GM21447 (cell line): ENCODE results near the gene KCTD19.

Experiments used
- ATAC-seq: cut with Tn5 transposase; IDR thresholded peaks from one replicate; pipeline ENCODE4 v1.9.1; 2021; ENCODE audit not compliant: unreplicated experiment

The KCTD19 gene

DNA sequence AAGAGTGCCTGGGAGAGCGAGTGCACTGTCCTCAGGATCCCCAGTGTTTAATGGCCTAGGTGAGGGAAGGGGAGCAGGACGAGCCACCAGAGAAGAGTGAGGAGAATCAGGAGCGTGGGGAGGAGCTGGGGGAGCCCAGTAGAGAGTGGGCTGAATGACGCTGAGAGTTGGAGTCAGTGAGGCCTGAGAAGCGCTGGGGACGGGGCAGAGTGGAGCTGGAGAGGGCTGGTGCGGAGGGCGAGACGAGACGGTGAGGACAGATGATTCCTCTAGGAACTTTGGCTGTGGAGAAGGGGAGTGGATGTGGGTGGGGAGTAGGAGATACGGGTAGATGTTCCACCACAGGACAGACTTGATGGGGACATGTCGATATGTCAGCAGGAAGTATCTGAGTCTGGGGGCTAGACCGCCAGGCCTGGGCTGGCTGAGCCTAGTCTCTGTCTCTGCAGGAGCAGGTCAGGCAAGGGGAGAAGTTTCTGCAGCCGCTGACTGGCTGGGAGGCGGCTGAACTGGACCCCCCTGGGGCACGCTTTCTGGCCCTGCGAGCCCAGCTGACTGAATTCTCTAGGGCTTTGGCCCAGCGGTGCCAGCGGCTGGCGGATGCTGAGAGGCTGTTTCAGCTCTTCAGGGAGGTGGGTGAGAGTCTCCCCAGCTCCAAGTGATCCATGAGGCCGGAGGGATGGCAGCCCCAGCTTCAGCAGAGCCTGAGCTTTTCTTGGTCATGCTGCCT lies 42.5 kb downstream of the KCTD19 start:
- no peak for ATAC-seq

DNA sequence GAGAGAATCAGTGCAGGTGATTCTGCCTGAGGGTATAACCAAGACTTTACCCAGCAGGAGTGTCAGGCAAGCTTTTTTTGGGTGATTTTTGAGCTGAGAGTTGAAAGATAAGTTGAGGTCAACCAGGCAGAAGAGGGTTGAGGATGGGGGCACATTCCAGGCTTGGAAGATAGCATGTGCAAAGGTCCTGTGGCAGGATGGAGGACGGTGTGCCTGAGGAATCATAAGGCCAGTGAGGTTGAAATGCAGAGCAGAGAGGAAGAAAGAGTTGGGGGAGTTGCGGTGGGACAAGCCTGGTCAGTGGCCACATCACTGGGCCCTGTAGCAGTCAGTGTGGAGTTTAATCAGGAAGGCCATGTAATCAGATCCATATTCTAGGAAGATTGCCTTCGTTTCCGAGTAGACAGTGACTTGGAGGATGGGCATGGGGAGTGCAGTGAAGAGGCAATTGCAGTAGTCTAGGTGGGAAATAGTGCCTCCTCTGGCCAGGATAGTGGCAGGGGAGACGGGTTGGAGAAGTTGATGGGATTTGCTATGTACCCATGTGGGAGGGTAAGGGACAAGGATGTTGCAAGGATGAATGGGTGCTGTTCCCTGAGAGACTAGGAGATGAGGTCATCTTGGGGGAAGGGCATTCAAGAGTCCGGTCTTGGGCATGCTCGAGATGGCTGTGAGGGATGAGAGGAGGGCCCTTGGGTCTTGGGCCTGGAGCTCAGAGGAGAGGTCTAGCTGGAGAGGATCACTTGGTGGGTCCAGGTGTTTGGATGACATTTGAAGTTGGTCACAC lies 43.3 kb downstream of the KCTD19 start:
- ATAC-seq: no peak

DNA sequence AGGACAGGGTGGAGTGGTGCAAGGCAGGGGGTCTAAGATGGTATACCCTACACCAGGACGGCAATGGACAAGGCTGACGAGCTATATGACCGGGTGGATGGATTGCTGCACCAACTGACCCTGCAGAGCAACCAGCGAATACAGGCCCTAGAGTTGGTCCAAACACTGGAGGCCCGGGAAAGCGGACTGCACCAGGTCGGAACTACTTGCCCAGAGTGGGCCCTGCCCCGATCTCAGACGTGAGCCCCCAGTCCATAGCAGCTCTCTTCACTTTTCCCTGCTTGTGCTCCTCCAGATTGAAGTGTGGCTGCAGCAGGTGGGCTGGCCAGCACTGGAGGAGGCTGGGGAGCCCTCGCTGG lies 44.1 kb downstream of the KCTD19 start:
- ATAC-seq: no peak

DNA sequence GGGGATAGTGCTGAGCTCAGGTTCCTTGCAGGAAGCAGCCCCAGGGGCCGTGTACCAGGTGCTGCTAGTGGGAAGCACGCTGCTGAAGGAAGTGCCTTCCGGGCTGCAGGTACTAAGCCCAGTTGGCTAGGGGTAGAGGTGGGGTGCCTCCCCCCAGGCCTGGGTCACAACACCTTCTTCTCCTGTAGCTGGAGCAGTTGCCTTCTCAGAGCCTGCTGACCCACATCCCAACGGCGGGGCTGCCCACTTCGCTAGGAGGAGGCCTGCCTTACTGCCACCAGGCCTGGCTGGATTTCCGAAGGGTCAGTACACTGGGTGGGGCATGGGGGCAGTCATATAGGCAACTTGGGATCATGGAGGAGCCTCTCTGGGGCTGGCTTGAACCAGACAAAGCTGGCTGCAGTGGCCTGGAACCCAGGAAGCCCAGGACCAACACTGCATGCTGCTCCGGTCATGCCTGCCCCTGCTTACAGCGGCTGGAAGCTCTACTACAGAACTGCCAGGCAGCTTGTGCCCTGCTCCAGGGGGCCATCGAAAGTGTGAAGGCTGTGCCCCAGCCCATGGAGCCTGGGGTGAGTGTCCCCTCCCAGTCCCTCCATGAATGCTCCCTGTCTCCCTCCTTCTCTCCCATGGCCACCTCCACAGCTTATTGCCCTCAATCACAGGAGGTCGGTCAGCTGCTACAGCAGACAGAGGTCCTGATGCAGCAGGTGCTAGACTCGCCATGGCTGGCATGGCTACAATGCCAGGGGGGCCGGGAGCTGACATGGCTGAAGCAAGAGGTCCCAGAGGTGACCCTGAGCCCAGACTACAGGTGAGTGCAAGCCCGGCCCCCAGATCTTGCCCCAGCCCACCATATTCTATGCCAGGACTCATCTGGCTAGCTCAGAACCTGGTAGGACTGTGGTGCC lies 44.8 kb downstream of the KCTD19 start:
- no peak for ATAC-seq

DNA sequence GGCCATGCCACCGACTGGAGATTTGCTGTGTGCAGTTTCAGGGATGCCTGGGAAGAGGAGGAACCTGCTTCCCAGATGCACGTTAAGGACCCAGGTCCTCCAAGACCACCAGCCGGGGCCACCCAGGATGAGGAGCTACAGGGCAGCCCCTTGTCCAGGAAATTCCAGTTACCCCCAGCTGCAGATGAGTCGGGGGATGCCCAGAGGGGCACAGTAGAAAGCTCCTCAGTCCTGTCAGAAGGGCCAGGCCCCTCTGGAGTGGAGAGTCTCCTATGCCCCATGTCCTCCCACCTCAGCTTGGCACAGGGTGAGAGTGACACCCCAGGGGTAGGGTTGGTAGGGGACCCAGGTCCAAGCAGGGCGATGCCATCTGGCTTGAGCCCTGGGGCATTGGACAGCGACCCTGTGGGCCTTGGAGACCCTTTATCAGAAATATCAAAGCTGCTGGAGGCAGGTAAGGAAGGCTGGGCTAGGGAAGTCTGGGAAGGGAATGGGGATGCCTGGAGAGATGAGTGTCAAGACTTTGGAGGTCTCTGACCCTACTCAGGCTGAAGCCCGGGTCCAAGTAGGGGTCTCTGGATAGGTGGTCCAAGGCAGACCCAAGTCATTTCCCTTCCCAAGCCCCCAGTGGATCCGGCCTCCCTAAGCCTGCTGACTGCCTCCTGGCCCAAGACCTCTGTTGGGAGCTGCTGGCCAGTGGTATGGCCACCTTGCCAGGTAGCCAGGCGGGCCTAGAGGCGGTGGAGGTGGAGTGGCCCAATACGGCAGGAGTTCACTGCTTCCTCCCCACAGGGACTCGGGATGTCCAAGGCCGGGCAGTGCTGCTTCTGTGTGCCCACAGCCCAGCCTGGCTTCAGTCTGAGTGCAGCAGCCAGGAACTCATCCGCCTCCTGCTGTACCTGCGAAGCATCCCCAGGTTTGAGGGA lies 46.2 kb downstream of the KCTD19 start:
- ATAC-seq: no peak

DNA sequence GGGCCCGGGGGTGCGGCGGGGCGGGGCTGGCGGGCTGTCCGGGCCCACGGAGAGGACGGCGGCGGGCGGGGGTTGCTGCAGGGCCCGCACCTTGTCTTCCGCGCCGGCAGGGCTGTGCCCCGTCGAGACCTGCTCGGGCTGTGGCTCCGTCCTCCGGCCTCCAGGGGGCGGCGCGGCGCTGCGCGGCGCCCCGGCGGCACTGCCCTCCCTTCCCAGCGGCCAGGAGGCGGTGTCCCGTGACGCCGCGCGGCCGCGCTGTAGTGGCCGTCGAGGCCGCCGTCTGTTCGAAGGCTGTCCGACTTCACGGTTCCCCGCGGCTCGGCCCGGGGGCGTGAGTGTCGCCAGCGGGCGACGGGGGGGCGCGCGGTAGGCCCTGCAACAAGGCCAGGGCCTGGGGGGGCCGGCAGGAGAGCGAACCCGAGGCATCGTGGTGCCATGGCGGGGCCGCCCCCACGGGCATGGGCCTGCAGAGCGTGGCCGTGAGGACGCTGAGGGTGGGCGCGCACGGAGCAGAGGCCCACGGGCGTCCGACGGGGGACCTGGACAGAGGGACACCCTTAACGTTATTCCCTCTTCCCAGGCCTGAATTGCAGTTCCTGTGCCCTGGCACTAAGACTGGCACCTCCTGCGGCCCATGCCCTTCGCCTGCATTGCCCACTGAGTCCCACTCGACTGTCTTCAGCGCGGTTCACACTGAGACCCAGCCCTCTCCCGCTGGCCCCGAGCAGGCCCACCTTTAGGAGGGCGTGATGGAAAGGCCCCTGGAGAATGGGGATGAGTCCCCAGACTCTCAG lies 47.0 kb downstream of the KCTD19 start, which contains the start of gene PLEKHG4:
Gene PLEKHG4, plus strand, starts transcription at position 237 of the 794 bp plus-strand sequence. Its CDS starts 513 bp downstream, at position 750.
- peak; percentile 63 for ATAC-seq

DNA sequence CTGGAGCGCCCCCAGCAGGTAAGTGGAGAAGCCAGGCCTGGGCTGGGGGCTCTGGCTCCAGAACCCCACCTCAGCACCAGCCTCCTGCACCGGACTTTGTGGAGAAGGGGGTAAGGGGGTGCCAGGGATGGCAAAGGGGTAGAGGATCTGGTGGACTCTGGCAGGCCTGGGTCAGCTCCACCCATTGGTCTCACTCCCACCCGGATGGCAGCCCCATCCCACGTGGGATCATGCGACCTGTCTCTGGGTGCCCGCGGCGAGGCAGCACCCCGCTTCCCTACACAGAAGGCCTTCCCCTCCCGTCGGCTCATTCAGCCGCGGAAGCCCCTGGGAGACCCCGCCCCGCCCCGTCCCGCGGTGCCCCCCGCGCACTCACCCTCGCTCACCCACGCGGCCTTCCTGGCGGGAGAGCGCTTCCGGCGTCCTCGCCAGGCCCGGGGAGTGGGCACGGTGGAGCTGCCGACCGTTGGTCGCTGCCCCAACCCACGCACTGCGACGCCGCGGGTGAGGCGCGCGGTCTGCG lies 47.7 kb downstream of the KCTD19 start:
- peak; percentile 36 for ATAC-seq

DNA sequence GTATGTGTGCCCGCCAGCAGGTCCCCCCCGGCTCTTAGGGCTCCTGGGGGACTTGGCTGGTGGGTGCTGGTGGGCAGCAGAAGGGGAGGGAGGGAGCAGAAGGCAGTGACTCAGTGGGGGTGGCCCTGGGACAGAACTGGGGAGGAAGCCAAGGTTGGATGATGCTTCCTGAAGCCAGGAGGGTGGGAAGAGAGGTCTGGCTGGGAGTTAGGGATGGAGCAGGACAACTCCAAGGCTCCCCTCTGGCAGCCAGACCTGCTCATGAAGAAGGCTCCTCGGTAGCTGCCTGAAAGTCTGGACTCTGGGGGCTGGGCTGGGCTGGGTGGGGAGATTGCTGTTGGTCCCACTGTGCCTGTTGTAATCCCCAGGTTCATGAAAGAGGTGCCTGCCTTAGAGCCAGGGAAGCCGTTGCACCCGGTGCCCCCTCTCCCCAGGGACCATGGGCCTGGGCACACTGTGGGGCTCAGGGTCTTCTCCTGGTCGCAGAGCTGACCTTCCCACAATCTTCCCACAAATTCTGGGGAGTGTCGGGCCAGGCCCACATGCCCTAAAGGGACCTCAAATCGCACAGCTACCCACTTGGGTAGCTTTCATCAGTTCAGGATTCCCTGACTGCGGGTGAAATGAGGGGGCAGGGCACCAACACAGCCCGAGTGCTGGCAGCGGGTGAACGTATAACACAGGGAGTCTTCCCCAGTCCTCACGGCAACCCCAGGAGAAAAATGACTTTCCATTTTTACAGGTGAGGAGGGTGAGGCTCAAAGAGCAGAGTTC lies 48.4 kb downstream of the KCTD19 start:
- no peak for ATAC-seq

DNA sequence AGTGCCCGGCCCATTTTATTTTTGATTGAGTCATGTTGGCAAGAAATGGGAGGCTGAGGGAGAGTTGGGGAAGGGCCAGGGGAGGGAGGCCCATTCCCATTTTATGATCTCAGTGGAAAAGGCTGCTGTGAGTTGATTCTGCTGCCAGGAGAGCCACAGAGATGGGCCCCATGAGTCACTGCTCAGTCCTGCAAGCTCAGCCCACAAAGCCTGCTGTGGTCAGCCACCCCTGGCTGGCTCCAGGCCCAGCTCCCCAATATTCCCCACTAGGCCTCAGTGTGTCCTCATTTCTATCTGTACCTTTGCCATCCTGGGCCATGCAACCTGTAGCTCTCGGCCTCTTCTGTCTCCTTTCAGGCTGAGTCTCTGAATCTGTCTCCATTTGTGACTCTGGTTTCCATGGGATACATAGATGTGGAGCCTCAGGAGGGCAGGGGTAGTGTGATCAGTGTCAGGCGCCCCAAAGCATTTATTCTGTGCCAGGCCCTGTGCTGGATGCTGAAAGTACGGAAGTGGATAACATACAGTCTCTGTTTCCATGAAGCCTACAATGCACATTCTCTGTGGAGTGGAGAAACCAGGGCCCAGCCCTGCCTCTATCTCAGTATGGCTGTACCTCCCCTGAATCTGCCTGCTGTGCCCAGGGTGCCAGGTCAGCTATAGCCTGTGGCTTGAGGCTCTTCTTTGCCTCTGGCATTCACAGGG lies 49.1 kb downstream of the KCTD19 start:
- ATAC-seq: no peak

DNA sequence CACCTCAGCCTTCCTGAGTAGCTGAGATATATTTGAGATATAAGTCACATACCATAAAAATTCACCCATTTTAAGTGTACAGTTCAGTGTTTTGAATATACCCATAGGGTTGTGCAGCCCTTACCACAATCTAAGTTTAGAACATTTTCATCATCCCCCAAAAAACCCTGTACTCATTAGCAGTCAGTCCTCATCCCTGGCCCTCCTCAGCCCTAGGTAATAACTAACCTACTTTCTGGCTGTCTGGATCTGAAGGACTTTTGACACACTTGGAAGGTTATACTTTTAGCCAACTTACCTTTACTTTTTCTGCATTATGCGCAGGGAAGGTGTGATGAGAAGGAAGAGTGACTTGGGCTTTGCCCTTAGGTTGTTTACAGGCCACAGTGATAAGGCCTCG lies 51.2 kb downstream of the KCTD19 start:
- no peak for ATAC-seq

DNA sequence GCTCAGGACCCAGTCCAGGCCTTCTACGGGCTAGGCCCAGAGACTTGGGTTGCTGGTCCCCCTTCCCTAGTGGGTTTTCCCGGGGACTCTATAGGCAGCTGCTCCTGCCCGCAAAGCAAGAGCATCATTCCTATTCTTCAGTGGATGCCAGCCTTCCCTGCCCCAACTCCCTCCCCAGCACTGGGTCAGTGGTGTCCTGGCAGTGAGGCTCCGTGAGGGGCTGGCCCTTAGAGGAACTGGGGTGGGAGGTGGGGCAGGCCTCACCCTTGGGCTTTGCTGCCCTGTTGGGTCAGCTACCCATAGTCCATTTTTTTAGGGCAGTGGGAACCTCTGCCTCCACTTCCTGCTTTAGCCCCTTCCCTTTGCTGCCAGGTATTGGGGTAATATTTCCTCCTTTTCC lies 55.1 kb downstream of the KCTD19 start:
- no peak for ATAC-seq

DNA sequence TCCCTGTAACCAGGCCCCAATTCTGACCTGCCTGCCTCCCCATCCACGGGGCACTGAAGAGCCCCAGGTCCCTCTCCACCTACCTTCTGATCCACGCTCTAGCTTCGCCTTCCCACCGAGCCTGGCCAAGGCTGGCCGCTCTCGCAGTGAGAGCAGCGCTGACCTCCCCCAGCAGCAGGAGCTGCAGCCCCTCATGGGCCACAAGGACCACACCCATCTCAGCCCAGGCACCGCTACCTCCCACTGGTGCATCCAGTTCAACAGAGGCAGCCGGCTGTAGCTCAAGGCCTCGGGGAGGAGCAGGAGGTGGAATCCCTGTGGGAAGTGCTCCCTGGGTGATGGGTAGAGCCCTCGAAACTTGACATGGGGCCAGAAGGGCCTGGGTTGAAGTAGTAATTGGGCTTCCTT lies 55.6 kb downstream of the KCTD19 start:
- no peak for ATAC-seq

DNA sequence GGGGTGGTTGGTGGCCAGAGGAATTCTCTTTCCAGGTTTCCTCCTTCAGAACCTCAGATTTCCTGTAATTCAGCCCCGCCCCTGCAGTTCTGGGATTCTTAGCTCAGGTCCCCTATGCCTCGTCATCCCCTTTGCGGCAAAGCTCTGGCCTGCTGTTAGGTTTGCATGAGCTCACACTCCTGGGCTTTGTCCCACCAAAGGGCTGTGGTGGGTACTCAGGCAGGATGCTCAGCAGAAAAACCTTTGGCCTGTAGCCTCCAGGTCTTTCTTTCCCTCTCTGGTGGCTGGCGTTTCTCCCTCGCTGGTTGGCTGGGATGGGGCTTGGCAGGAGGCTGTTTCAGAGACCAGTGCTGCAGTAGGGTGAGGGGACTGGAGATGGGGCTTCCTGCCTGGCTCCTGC lies 56.8 kb downstream of the KCTD19 start:
- no peak for ATAC-seq

DNA sequence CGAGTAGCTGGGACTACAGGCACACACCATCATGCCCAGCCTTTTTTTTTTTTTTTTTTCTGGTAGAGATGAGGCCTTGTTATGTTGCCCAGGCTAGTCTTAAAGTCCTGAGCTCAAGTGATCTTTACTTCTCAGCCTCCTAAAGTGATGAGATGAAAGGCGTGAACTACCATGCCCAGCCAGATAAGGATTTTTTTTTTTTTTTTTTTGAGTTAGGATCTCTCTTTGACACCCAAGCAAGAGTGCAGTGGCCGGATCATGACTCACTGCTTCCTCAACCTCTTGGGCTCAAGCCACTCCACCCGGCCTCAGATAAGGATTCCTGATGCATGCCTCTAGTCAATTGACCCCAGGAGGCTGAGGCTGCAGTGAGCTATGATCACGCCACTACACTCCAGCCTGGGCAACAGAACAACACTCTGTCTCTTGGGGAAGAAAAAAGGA lies 58.4 kb downstream of the KCTD19 start:
- ATAC-seq: no peak

DNA sequence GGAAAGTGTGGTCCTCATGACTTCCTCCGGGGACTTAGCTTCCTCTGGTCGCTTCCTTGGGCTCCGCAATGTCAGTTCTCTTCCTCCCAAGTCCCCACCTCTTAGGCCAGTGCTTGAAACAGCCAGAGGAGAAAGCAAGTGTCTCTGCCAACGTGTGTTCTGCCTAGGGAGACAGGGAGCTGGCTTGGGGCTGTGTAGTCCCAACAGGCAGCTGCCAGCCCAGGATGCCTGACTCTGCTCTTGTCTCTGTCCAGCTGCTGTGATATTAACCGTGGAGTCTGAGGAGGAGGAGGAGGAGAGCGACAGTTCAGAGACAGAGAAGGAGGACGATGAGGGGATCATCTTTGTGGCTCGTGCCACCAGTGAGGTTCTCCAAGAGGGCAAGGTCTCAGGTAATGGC lies 60.7 kb downstream of the KCTD19 start:
- no peak for ATAC-seq

DNA sequence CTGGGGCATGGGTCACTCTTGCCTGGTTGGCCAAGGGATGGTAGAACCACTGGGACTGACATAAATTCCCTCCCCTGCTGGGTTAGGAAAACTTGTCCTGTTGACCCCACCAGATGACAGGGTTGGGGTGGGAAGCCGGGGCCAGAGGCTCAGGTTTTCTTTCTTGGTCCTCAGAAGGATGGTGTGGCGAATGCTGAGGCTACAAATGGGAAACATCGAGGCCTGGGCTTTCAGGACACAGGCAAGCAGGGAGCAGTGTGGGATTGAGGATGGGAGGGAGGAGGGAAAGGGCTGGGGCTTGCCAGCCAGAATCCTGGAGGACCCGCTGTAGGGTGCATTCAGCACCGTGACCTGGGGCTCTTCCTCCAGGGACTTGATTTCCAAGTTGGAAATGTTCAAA lies 61.7 kb downstream of the KCTD19 start:
- no peak for ATAC-seq

DNA sequence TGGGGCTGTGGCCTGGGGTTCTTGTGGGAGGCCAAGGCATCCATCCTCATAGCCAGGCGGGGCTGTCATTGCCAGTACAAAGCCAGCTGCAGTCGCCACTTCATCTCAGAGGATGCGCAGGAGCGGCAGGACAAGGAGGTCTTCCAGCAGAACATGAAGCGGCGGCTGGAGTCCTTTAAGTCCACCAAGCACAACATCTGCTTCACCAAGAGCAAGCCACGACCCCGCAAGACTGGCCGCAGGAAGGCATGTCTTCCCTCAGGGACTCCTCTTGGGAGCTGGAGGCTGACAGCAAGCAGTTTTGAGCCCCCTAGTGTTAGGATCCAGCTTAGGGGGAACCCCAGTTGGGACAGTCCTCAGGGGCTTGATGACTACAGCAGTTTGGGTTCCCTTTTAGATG lies 62.3 kb downstream of the KCTD19 start:
- ATAC-seq: no peak

DNA sequence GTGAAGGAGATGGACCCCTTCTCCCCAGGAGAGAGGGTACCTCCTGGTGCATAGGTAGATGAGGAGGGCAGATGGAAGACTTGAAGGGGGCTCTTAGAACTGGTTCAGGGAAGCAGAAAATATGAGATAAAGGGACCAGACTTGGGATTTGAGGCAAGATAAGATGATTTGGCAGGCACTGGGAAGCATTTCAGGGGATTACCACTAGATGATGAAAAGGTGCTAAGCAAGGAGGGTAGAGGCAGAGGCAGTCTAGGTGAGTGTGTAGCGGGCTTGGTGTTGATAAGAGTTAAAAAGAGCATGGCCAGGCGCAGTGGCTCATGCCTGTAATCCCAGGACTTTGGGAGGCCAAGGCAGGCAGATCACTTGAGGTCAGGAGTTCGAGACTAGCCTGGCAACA lies 63.3 kb downstream of the KCTD19 start:
- no peak for ATAC-seq
